Cerebellar nuclear complex (tissue), 1 donor: ENCODE measurements around the gene PGP.
A peak's percentile ranks its signal among the peaks of the same experiment; 100 is the strongest.
"Not testable (repeated sequence)": the region's sequence is repeated elsewhere in the genome, so short reads cannot be mapped to it uniquely, and the experiment has no call there.

ENCODE experiments used
- DNase-seq, 2 experiments: peaks; one replicate each; lab custom pipeline; 2025; lab: John Stamatoyannopoulos, UW

PGP gene

GRCh38 chr16:2216330-2216729 lies 1.7 kb upstream of the PGP start:
- DNase-seq, result no peak

GRCh38 chr16:2213817-2214718 lies 572 bp downstream of the PGP start:
- DNase-seq, result no peak

GRCh38 chr16:2212362-2213324 lies 2.0 kb downstream of the PGP start:
- peak in 1 of 2 experiments; percentile 7 for DNase-seq

- no peak for DNase-seq
These were observed 2.7 kb downstream of the PGP start for GRCh38 chr16:2211923-2212347.

- DNase-seq, result no peak
These were observed 4.0 kb downstream of the PGP start, which contains the start of gene BRICD5 for GRCh38 chr16:2210386-2211365. Gene BRICD5 (minus strand): TSS chr16:2210863. CDS start chr16:2210833, 30 bp downstream.

GRCh38 chr16:2210009-2210332 lies 4.7 kb downstream of the PGP start:
- DNase-seq, result no peak

- DNase-seq, result no peak
These were observed 5.2 kb downstream of the PGP start for GRCh38 chr16:2209258-2210008.

GRCh38 chr16:2208772-2209171 lies 5.9 kb downstream of the PGP start:
- no peak for DNase-seq

GRCh38 chr16:2208308-2208707 lies 6.3 kb downstream of the PGP start:
- no peak for DNase-seq

- DNase-seq, result no peak
These were observed 6.8 kb downstream of the PGP start for GRCh38 chr16:2207872-2208271.

- DNase-seq, result no peak
These were observed 7.7 kb downstream of the PGP start for GRCh38 chr16:2206780-2207433.

- DNase-seq, result no peak
These were observed 8.2 kb downstream of the PGP start for GRCh38 chr16:2206420-2206779.

- no peak for DNase-seq
These were observed 8.7 kb downstream of the PGP start for GRCh38 chr16:2205967-2206313.

GRCh38 chr16:2205104-2205966 lies 9.3 kb downstream of the PGP start, which contains the start of gene MLST8:
Gene MLST8 (plus strand): TSS chr16:2205454. CDS start chr16:2206086, 632 bp downstream.
- no peak for DNase-seq

GRCh38 chr16:2204416-2205103 lies 10.1 kb downstream of the PGP start:
- no peak for DNase-seq

- DNase-seq, result not testable (repeated sequence)
These were observed 11.4 kb downstream of the PGP start for GRCh38 chr16:2203119-2203688.

GRCh38 chr16:2200313-2200712 lies 14.3 kb downstream of the PGP start:
- no peak for DNase-seq

GRCh38 chr16:2199621-2200139 lies 15.0 kb downstream of the PGP start:
- DNase-seq, result no peak
